Liver (tissue), 3 donors: Measurements from ENCODE around the gene MYBPHL.

Experiments
- NR2F2 ChIP-seq: IDR thresholded peaks from 2 replicates; pipeline ENCODE4 v1.6.1; 2016; ENCODE audit warnings: antibody characterized with exemption
- SP1 ChIP-seq: IDR thresholded peaks from 2 replicates; pipeline ENCODE4 v1.6.1; 2018; ENCODE audit warnings: antibody characterized with exemption, mild to moderate bottlenecking
- YY1 ChIP-seq: IDR thresholded peaks from 2 replicates; pipeline ENCODE4 v1.6.1; 2016; ENCODE audit warnings: antibody characterized with exemption, mild to moderate bottlenecking
- TF ChIP-seq, protein P1 (sequence below): fragments of 150-350 bp; IDR thresholded peaks from 2 replicates; pipeline ENCODE4 v1.5.1; 2017; ENCODE audit warnings: improper control_type of control experiment, low read depth, low read length; ENCODE audit not compliant: missing input control
- TF ChIP-seq, protein P2 (sequence below): IDR thresholded peaks from 2 replicates; pipeline ENCODE4 v1.6.1; 2016; ENCODE audit warnings: antibody characterized with exemption
- donor health status: healthy.
- donor health status: healthy.

DNA sequence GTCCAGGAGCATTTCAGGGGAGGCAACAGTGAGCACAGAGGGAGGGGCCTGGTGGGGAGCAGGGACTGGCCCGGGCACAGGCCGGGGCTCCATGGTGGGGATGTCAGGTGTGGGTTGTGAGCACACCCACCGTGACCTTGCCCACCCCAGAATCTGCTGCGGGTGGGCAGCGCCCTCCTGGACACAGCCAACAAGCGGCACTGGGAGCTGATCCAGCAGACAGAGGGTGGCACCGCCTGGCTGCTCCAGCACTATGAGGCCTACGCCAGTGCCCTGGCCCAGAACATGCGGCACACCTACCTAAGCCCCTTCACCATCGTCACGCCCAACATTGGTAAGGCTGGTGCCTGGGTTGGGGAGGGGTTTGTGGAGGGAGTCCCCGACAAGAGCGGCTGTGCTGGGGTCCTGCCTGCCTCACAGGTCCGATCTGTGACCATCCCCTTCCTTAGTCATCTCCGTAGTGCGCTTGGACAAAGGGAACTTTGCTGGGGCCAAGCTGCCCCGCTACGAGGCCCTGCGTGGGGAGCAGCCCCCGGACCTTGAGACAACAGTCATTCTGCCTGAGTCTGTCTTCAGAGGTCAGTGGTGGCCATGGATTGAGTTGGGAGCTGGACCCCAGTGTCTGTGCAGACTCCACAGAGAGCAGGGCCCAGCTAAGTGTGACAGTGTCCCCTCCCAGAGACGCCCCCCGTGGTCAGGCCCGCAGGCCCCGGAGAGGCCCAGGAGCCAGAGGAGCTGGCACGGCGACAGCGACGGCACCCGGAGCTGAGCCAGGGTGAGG, 38.2 kb downstream of the MYBPHL start:
- no peak for TF ChIP-seq SP1
- TF ChIP-seq NR2F2 = no peak
- TF ChIP-seq, protein P1, sequence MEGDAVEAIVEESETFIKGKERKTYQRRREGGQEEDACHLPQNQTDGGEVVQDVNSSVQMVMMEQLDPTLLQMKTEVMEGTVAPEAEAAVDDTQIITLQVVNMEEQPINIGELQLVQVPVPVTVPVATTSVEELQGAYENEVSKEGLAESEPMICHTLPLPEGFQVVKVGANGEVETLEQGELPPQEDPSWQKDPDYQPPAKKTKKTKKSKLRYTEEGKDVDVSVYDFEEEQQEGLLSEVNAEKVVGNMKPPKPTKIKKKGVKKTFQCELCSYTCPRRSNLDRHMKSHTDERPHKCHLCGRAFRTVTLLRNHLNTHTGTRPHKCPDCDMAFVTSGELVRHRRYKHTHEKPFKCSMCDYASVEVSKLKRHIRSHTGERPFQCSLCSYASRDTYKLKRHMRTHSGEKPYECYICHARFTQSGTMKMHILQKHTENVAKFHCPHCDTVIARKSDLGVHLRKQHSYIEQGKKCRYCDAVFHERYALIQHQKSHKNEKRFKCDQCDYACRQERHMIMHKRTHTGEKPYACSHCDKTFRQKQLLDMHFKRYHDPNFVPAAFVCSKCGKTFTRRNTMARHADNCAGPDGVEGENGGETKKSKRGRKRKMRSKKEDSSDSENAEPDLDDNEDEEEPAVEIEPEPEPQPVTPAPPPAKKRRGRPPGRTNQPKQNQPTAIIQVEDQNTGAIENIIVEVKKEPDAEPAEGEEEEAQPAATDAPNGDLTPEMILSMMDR = no peak
- TF ChIP-seq, protein P2, sequence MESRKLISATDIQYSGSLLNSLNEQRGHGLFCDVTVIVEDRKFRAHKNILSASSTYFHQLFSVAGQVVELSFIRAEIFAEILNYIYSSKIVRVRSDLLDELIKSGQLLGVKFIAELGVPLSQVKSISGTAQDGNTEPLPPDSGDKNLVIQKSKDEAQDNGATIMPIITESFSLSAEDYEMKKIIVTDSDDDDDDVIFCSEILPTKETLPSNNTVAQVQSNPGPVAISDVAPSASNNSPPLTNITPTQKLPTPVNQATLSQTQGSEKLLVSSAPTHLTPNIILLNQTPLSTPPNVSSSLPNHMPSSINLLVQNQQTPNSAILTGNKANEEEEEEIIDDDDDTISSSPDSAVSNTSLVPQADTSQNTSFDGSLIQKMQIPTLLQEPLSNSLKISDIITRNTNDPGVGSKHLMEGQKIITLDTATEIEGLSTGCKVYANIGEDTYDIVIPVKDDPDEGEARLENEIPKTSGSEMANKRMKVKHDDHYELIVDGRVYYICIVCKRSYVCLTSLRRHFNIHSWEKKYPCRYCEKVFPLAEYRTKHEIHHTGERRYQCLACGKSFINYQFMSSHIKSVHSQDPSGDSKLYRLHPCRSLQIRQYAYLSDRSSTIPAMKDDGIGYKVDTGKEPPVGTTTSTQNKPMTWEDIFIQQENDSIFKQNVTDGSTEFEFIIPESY = no peak
- no peak for TF ChIP-seq YY1
